Measurements from ENCODE around the gene POLR3C.
A peak's percentile ranks its signal among the peaks of the same experiment; 100 is the strongest.

The POLR3C gene

GRCh38 chr1:145891587-145892485 is 67.8 kb downstream of the POLR3C start:
- peak; percentile 96 for DNase-seq (ENCODE audit: low spot score)
- TF ChIP-seq CTCF (IDR thresholded peaks at IDR 0.05) = peak; percentile 82
- H3K4me3 ChIP-seq = peak overlapping the region; percentile 25
- H3K27ac ChIP-seq = peak overlapping the region; percentile 91 to 95

GRCh38 chr1:145892486-145893087 is 68.6 kb downstream of the POLR3C start:
- Histone ChIP-seq H3K27ac (peak overlapping the region; percentile 91 to 95), H3K4me3 (peak overlapping the region; percentile 25)
- DNase-seq (ENCODE audit: low spot score) = no peak
- TF ChIP-seq CTCF (IDR thresholded peaks at IDR 0.05) = no peak

- TF ChIP-seq CTCF (IDR thresholded peaks at IDR 0.05) = no peak
- no peak overlapping the region for H3K4me3 ChIP-seq
- peak overlapping the region; percentile 91 to 95 for H3K27ac ChIP-seq
- no peak for DNase-seq (ENCODE audit: low spot score)
Measured at GRCh38 chr1:145893306-145894055, 69.5 kb downstream of the POLR3C start.
